ENCODE measurements around the gene TSPAN5.

GRCh38 chr4:98493296-98493695 is 165.1 kb downstream of the TSPAN5 start:
- no peak for TF ChIP-seq CTCF (IDR thresholded peaks at IDR 0.05)
- no peak for TF ChIP-seq POLR2A (IDR thresholded peaks at IDR 0.05)
- TF ChIP-seq EP300 (IDR thresholded peaks at IDR 0.05), result no peak
- no peak for TF ChIP-seq POLR2AphosphoS5 (IDR thresholded peaks at IDR 0.05)

Data from suprapubic skin (tissue), 4 donors.